Measurements from ENCODE around the gene SEL1L2. TPM values are rescaled to one million over a fixed set of nuclear protein-coding genes. Genes with fewer than 3 reads are reported as not detected.

Gene SEL1L2
- total and polyA plus RNA-seq, 7 experiments from 2014 or later = not detected

DNA sequence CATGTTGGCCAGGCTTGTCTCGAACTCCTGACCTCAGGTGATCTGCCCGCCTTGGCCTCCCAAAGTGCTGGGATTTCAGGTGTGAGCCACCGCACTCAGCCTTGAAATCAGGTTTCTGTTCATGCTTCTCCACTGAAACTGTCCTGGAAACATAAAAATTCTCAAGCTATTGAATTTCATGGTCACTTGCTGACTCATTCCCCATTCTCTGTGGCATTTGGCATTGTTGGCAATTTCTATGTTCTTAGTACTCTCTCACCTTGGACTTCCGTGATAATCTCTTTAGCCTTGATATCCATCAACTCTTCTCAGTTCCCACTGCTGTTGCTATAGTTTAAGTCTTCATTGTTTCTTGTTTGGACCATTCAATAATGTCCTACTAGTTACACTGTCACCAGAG, 6.2 kb downstream of the SEL1L2 start:
- ChIA-PET POLR2A (no interaction called here), CTCF (no interaction called here)
- ATAC-seq (no peak), DNase-seq (no peak)
- Histone ChIP-seq H3K4me3 (ENCODE audit: low read length) (no peak overlapping the region), H3K4me1 (ENCODE audit: control insufficient read depth in 2 of 2, insufficient read depth in 2 of 2, low read length in 2 of 2) (no peaks in the 10 kb centered on the region), H3K36me3 (ENCODE audit: control insufficient read depth in 2 of 3, insufficient read depth in 3 of 3, low read length in 3 of 3) (no peaks in the 10 kb centered on the region), H3K27me3 (ENCODE audit: control insufficient read depth in 2 of 2, insufficient read depth in 2 of 2, low read length in 2 of 2) (no peaks in the 10 kb centered on the region), H3K9me3 (ENCODE audit: control insufficient read depth in 2 of 3, low read length in 3 of 3) (no peaks in the 10 kb centered on the region), H3K27ac (ENCODE audit: low read depth, low read length) (no peak overlapping the region)
- Mint-ChIP-seq H3K27ac (no peak overlapping the region), H3K4me3 (no peak overlapping the region), H3K4me1 (no peaks in the 10 kb centered on the region), H3K9me3 (peaks cover 0 to 18% (median 8%) of the 10 kb centered on the region in 11 donors), H3K36me3 (no peaks in the 10 kb centered on the region), H3K27me3 (peaks cover 0 to 1% (median 0%) of the 10 kb centered on the region in 5 donors)
- intact Hi-C loops (cut with micrococcal nuclease) = no loop called here

DNA sequence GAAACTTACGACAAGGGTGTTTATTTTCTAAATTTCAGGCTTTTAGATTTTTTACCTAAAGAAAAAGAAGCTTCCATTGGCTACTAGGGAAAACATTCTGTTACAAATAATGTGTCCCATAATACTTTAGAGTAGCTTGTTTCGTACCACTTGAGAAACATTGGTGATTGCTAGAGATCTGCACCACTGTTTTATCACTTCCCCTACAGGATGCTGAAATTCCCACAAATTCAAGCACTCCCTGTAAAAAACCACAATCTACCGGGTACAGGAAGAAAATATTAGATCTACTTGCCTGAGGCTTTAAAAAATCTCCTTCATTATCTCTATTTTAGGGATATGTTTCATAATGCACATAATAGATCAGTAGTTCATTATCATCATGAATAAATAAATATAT, 29.9 kb downstream of the SEL1L2 start:
- no peaks in the 10 kb centered on the region for H3K27me3 ChIP-seq (ENCODE audit: control insufficient read depth in 2 of 2, insufficient read depth in 2 of 2, low read length in 2 of 2)
- H3K27ac Mint-ChIP-seq = no peak overlapping the region
- H3K36me3 Mint-ChIP-seq = peaks cover 0 to 5% (median 0%) of the 10 kb centered on the region in 5 donors
- POLR2A ChIA-PET = no interaction called here
- CTCF ChIA-PET = no interaction called here
- no peaks in the 10 kb centered on the region for H3K36me3 ChIP-seq (ENCODE audit: control insufficient read depth in 2 of 3, insufficient read depth in 3 of 3, low read length in 3 of 3)
- no peak overlapping the region for H3K4me3 Mint-ChIP-seq
- no peak overlapping the region for H3K27ac ChIP-seq (ENCODE audit: low read depth, low read length)
- no peak for ATAC-seq
- no peak for DNase-seq
- H3K4me1 ChIP-seq (ENCODE audit: control insufficient read depth in 2 of 2, insufficient read depth in 2 of 2, low read length in 2 of 2) = no peaks in the 10 kb centered on the region
- peaks cover 0 to 6% (median 2%) of the 10 kb centered on the region in 11 donors for H3K9me3 Mint-ChIP-seq
- no peaks in the 10 kb centered on the region for H3K9me3 ChIP-seq (ENCODE audit: control insufficient read depth in 2 of 3, low read length in 3 of 3)
- intact Hi-C loops (cut with micrococcal nuclease) = no loop called here
- H3K4me1 Mint-ChIP-seq = no peaks in the 10 kb centered on the region
- H3K27me3 Mint-ChIP-seq = no peaks in the 10 kb centered on the region
- no peak overlapping the region for H3K4me3 ChIP-seq (ENCODE audit: low read length)

- Mint-ChIP-seq H3K27me3 (peaks cover 0 to 3% (median 0%) of the 10 kb centered on the region in 5 donors), H3K9me3 (peaks cover 0 to 6% (median 1%) of the 10 kb centered on the region in 11 donors), H3K27ac (no peak overlapping the region), H3K4me1 (no peaks in the 10 kb centered on the region), H3K36me3 (peaks cover 0 to 5% (median 0%) of the 10 kb centered on the region in 5 donors), H3K4me3 (no peak overlapping the region)
- Histone ChIP-seq H3K4me3 (ENCODE audit: low read length) (no peak overlapping the region), H3K27me3 (ENCODE audit: control insufficient read depth in 2 of 2, insufficient read depth in 2 of 2, low read length in 2 of 2) (no peaks in the 10 kb centered on the region), H3K9me3 (ENCODE audit: control insufficient read depth in 2 of 3, low read length in 3 of 3) (no peaks in the 10 kb centered on the region), H3K27ac (ENCODE audit: low read depth, low read length) (no peak overlapping the region), H3K4me1 (ENCODE audit: control insufficient read depth in 2 of 2, insufficient read depth in 2 of 2, low read length in 2 of 2) (no peaks in the 10 kb centered on the region), H3K36me3 (ENCODE audit: control insufficient read depth in 2 of 3, insufficient read depth in 3 of 3, low read length in 3 of 3) (no peaks in the 10 kb centered on the region)
- POLR2A ChIA-PET = no interaction called here
- CTCF ChIA-PET = no interaction called here
- intact Hi-C loops (cut with micrococcal nuclease) = no loop called here
- ATAC-seq (no peak), DNase-seq (no peak)
Measured at GRCh38 chr20:13960119-13960518, 30.3 kb downstream of the SEL1L2 start.

GRCh38 chr20:13953227-13953626, 37.2 kb downstream of the SEL1L2 start:
- CTCF ChIA-PET = no interaction called here

DNA sequence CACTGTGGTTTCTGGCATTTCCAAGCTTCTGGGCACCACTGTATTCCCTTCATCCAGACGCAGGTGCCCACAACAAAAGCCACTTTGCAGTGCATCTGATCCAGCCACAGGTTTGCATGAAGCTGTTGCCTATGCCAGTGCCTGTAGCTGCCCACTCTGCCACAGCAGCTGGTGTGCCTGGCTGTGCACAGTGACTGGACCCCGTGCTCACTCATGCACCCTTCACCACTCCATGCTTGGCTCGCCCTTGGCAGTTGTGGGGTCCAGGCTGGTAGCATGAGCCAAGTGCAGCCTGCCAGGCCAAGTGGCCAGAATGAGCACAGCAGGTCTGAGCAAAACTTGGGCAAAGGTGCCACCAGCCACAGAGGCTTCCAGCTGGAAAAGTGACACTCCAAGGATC, 42.7 kb downstream of the SEL1L2 start:
- Mint-ChIP-seq H3K27ac (no peak overlapping the region), H3K4me1 (no peaks in the 10 kb centered on the region), H3K27me3 (peaks cover 0 to 15% (median 0%) of the 10 kb centered on the region in 5 donors), H3K36me3 (peaks cover 0 to 4% (median 0%) of the 10 kb centered on the region in 5 donors), H3K9me3 (peaks cover 0 to 15% (median 9%) of the 10 kb centered on the region in 11 donors), H3K4me3 (no peak overlapping the region)
- Histone ChIP-seq H3K36me3 (ENCODE audit: control insufficient read depth in 2 of 3, insufficient read depth in 3 of 3, low read length in 3 of 3) (no peaks in the 10 kb centered on the region), H3K27me3 (ENCODE audit: control insufficient read depth in 2 of 2, insufficient read depth in 2 of 2, low read length in 2 of 2) (no peaks in the 10 kb centered on the region), H3K4me3 (ENCODE audit: low read length) (no peak overlapping the region), H3K4me1 (ENCODE audit: control insufficient read depth in 2 of 2, insufficient read depth in 2 of 2, low read length in 2 of 2) (no peaks in the 10 kb centered on the region), H3K27ac (ENCODE audit: low read depth, low read length) (no peak overlapping the region), H3K9me3 (ENCODE audit: control insufficient read depth in 2 of 3, low read length in 3 of 3) (no peaks in the 10 kb centered on the region)
- DNase-seq (no peak), ATAC-seq (no peak)
- CTCF ChIA-PET = no interaction called here
- intact Hi-C loops (cut with micrococcal nuclease) = no loop called here
- POLR2A ChIA-PET = no interaction called here

More at GRCh38 chr20:13953227-13953626, 37.2 kb downstream of the SEL1L2 start:
- Mint-ChIP-seq H3K4me3 (no peak overlapping the region), H3K36me3 (no peaks in the 10 kb centered on the region), H3K4me1 (no peaks in the 10 kb centered on the region), H3K27me3 (peaks cover 0 to 5% (median 3%) of the 10 kb centered on the region in 5 donors), H3K9me3 (peaks cover 0 to 23% (median 8%) of the 10 kb centered on the region in 11 donors), H3K27ac (no peak overlapping the region)
- intact Hi-C loops (cut with micrococcal nuclease) = no loop called here
- H3K4me1 ChIP-seq (ENCODE audit: control insufficient read depth in 2 of 2, insufficient read depth in 2 of 2, low read length in 2 of 2) = no peaks in the 10 kb centered on the region
- POLR2A ChIA-PET = no interaction called here
- H3K27ac ChIP-seq (ENCODE audit: low read depth, low read length) = no peak overlapping the region
- H3K27me3 ChIP-seq (ENCODE audit: control insufficient read depth in 2 of 2, insufficient read depth in 2 of 2, low read length in 2 of 2) = no peaks in the 10 kb centered on the region
- ATAC-seq (no peak), DNase-seq (no peak)
- no peak overlapping the region for H3K4me3 ChIP-seq (ENCODE audit: low read length)
- no peaks in the 10 kb centered on the region for H3K9me3 ChIP-seq (ENCODE audit: control insufficient read depth in 2 of 3, low read length in 3 of 3)
- H3K36me3 ChIP-seq (ENCODE audit: control insufficient read depth in 2 of 3, insufficient read depth in 3 of 3, low read length in 3 of 3) = no peaks in the 10 kb centered on the region

DNA sequence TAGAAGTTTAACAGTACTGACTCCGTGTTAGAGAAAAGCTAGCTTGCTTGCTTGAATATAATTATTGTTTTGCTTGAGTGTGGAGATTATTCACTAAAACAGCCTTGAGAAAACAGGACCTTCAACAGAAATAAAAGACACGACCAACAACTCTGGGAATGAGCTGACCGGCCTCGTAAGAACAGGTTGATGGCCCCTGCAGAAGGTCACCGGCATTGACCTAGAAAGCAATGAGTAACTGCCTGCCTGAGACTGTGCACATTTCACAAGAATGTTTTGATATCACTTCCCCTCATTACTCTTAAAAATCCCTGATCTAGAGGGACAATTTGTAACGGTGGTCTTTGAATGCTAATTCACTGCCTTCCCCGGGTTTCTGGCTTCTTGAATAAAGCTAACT, 49.4 kb downstream of the SEL1L2 start:
- no peak overlapping the region for H3K4me3 Mint-ChIP-seq
- Histone ChIP-seq H3K4me3 (ENCODE audit: low read length) (no peak overlapping the region), H3K27ac (ENCODE audit: low read depth, low read length) (no peak overlapping the region), H3K36me3 (ENCODE audit: control insufficient read depth in 2 of 3, insufficient read depth in 3 of 3, low read length in 3 of 3) (no peaks in the 10 kb centered on the region), H3K4me1 (ENCODE audit: control insufficient read depth in 2 of 2, insufficient read depth in 2 of 2, low read length in 2 of 2) (no peaks in the 10 kb centered on the region), H3K9me3 (ENCODE audit: control insufficient read depth in 2 of 3, low read length in 3 of 3) (no peaks in the 10 kb centered on the region), H3K27me3 (ENCODE audit: control insufficient read depth in 2 of 2, insufficient read depth in 2 of 2, low read length in 2 of 2) (no peaks in the 10 kb centered on the region)
- CTCF ChIA-PET = no interaction called here
- no peak overlapping the region for H3K27ac Mint-ChIP-seq
- peaks cover 0 to 24% (median 12%) of the 10 kb centered on the region in 5 donors for H3K27me3 Mint-ChIP-seq
- no peaks in the 10 kb centered on the region for H3K4me1 Mint-ChIP-seq
- H3K36me3 Mint-ChIP-seq = no peaks in the 10 kb centered on the region
- intact Hi-C loops (cut with micrococcal nuclease) = no loop called here
- DNase-seq = no peak
- no peak for ATAC-seq
- peaks cover 0 to 20% (median 0%) of the 10 kb centered on the region in 11 donors for H3K9me3 Mint-ChIP-seq
- POLR2A ChIA-PET = no interaction called here

DNA sequence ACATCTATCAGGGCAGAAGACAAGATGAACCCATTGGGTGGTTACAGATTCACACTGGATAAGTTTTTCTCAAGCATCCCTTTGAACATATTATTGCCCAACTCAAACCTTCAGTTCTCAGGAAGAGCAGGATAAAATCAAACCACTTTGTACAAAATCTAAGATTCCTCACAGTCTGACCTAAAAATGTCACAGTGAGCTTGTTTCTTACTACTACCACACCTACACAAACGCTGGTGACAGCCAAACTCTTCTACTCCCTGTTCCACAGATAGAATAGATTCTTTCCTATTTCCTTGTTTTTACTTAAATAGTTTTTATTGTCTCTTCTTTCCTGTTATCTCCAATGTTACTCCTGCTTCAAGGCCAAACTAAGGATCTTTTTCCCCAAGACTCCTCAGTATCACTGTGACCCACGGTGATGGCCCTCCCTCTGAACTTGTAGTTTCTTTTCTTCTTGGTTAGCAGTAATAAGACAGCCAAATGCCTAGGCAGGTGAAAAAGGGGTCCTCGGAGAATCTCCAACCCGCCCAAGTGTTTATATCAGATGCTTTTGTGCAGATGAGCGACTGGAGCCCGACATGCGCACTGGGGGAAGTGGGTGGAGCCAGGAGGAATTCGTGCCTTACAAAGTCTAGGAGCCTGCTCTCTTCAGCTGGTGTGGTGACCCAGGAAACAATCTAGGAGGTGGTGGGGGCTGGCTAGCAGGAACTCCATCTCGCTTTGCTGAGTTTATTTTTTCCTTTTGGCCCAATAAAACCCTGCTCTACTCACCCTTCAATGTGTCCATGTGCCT, 53.4 kb downstream of the SEL1L2 start:
- H3K4me3 Mint-ChIP-seq = no peak overlapping the region
- Histone ChIP-seq H3K27ac (ENCODE audit: low read depth, low read length) (no peak overlapping the region), H3K27me3 (ENCODE audit: control insufficient read depth in 2 of 2, insufficient read depth in 2 of 2, low read length in 2 of 2) (no peaks in the 10 kb centered on the region), H3K4me3 (ENCODE audit: low read length) (no peak overlapping the region), H3K4me1 (ENCODE audit: control insufficient read depth in 2 of 2, insufficient read depth in 2 of 2, low read length in 2 of 2) (no peaks in the 10 kb centered on the region), H3K9me3 (ENCODE audit: control insufficient read depth in 2 of 3, low read length in 3 of 3) (no peaks in the 10 kb centered on the region), H3K36me3 (ENCODE audit: control insufficient read depth in 2 of 3, insufficient read depth in 3 of 3, low read length in 3 of 3) (no peaks in the 10 kb centered on the region)
- CTCF ChIA-PET = interaction anchor here (0.7 kb wide), 1 partner anchor 1159 kb away, joined by 3 read pairs; no protein-coding TSS in a partner anchor
- POLR2A ChIA-PET = no interaction called here
- H3K4me1 Mint-ChIP-seq = no peaks in the 10 kb centered on the region
- ATAC-seq = no peak
- H3K27me3 Mint-ChIP-seq = peaks cover 0 to 14% (median 8%) of the 10 kb centered on the region in 5 donors
- H3K36me3 Mint-ChIP-seq = no peaks in the 10 kb centered on the region
- DNase-seq = no peak
- peaks cover 0 to 6% (median 2%) of the 10 kb centered on the region in 11 donors for H3K9me3 Mint-ChIP-seq
- H3K27ac Mint-ChIP-seq = no peak overlapping the region
- intact Hi-C loops (cut with micrococcal nuclease) = no loop called here

Data from naive thymus-derived CD4-positive, alpha-beta T cell (primary cell).